GM21447 (cell line): ENCODE results near the gene RGMA.
A peak's percentile ranks its signal among the peaks of the same experiment; 100 is the strongest.

Experiments used
- ATAC-seq: cut with Tn5 transposase; IDR thresholded peaks from one replicate; pipeline ENCODE4 v1.9.1; 2021; ENCODE audit not compliant: unreplicated experiment

RGMA gene

GRCh38 chr15:93102211-93102610 is 13.2 kb upstream of the RGMA start:
- no peak for ATAC-seq

GRCh38 chr15:93093765-93094164 is 4.8 kb upstream of the RGMA start:
- no peak for ATAC-seq

- no peak for ATAC-seq
These were observed 2.5 kb upstream of the RGMA start for GRCh38 chr15:93091465-93091864.

- ATAC-seq, result no peak
These were observed 805 bp upstream of the RGMA start for GRCh38 chr15:93089727-93090305.

GRCh38 chr15:93088200-93088980 is 621 bp downstream of the RGMA start:
- peak; percentile 29 for ATAC-seq

- ATAC-seq, result peak; percentile 71
These were observed 1.2 kb downstream of the RGMA start for GRCh38 chr15:93087825-93088199.

- no peak for ATAC-seq
These were observed 2.2 kb downstream of the RGMA start for GRCh38 chr15:93086791-93087190.

GRCh38 chr15:93085692-93086091 is 3.3 kb downstream of the RGMA start:
- ATAC-seq, result no peak

GRCh38 chr15:93082861-93083260 is 6.2 kb downstream of the RGMA start:
- ATAC-seq, result no peak

GRCh38 chr15:93081399-93081798 is 7.6 kb downstream of the RGMA start:
- ATAC-seq, result no peak

- ATAC-seq, result no peak
These were observed 8.6 kb downstream of the RGMA start for GRCh38 chr15:93080451-93080850.

GRCh38 chr15:93076875-93077274 is 12.1 kb downstream of the RGMA start:
- no peak for ATAC-seq

- ATAC-seq, result no peak
These were observed 12.8 kb downstream of the RGMA start for GRCh38 chr15:93076217-93076616.

GRCh38 chr15:93074599-93074998 is 14.4 kb downstream of the RGMA start:
- ATAC-seq, result no peak

- ATAC-seq, result no peak
These were observed 15.5 kb downstream of the RGMA start for GRCh38 chr15:93073465-93073952.

- no peak for ATAC-seq
These were observed 16.3 kb downstream of the RGMA start for GRCh38 chr15:93072411-93073394.

GRCh38 chr15:93072011-93072410 is 17.0 kb downstream of the RGMA start:
- ATAC-seq, result no peak

GRCh38 chr15:93071469-93071936 is 17.5 kb downstream of the RGMA start:
- ATAC-seq, result no peak

- no peak for ATAC-seq
These were observed 18.3 kb downstream of the RGMA start for GRCh38 chr15:93070551-93071296.

GRCh38 chr15:93070132-93070531 is 18.9 kb downstream of the RGMA start:
- no peak for ATAC-seq
